Activated B cell treated with CpG ODN at 0.5 μM for 24 hours (primary cell): ENCODE results near the gene BICD1. TPM values are rescaled to one million over a fixed set of nuclear protein-coding genes. Genes with fewer than 3 reads are reported as not detected.
A peak's percentile ranks its signal among the peaks of the same experiment; 100 is the strongest.

ENCODE experiments used
- ATAC-seq: fragments of 200-7000 bp; cut with Tn5 transposase; one replicate; pipeline ENCODE4 v1.10.0; 2021; ENCODE audit warnings: low read depth, mild to moderate bottlenecking, moderate library complexity
- CTCF ChIA-PET: fragments of 350-600 bp; sonication (Branson Sonifier 250); formaldehyde crosslinking; loops from one replicate; lab custom pipeline; 2021; ENCODE audit warnings: antibody characterized with exemption; lab: Charles Lee
- POLR2A ChIA-PET: fragments of 350-600 bp; sonication (Branson Sonifier 250); formaldehyde crosslinking; loops from one replicate; lab custom pipeline; 2021; ENCODE audit warnings: antibody characterized with exemption; lab: Charles Lee
- DNase-seq: peaks from one replicate; pipeline ENCODE4 v3.0.0; 2022
- H3K27ac Mint-ChIP-seq: one replicate; pipeline ENCODE4 v1.8.0; 2020; ENCODE audit warnings: mixed read lengths
- H3K27me3 Mint-ChIP-seq: one replicate; pipeline ENCODE4 v1.8.0; 2021; ENCODE audit warnings: mixed read lengths
- H3K36me3 Mint-ChIP-seq: one replicate; pipeline ENCODE4 v1.8.0; 2021; ENCODE audit warnings: low read depth, mixed read lengths
- H3K4me1 Mint-ChIP-seq: one replicate; pipeline ENCODE4 v1.8.0; 2021; ENCODE audit warnings: mixed read lengths
- H3K4me3 Mint-ChIP-seq: one replicate; pipeline ENCODE4 v1.8.0; 2020; ENCODE audit warnings: mild to moderate bottlenecking, mixed read lengths
- H3K9me3 Mint-ChIP-seq: one replicate; pipeline ENCODE4 v1.8.0; 2020; ENCODE audit warnings: mixed read lengths
- intact Hi-C: fragments of 100-400 bp; cut with micrococcal nuclease; formaldehyde crosslinking; loops from one replicate; pipeline ENCODE4 v1.15.1; 2024
- total RNA-seq: library from RNA; stranded (reverse); gene quantifications from 2 replicates; pipeline ENCODE4 v1.2.3, GENCODE V29; 2022
- TF ChIP-seq, protein P1 (sequence below): fragments of 200-600 bp; IDR thresholded peaks from one replicate; pipeline ENCODE4 v1.8.0; 2022; ENCODE audit warnings: antibody characterized with exemption, mild to moderate bottlenecking

Gene BICD1
- total RNA-seq, 1 donor from 2014 or later: 67.6 TPM

- intact Hi-C loops: no loop called here
- Mint-ChIP-seq H3K27me3 (no peaks in the 10 kb centered on the region), H3K4me1 (peaks cover 36% of the 10 kb centered on the region), H3K4me3 (no peak overlapping the region), H3K9me3 (no peaks in the 10 kb centered on the region), H3K36me3 (peaks cover 8% of the 10 kb centered on the region), H3K27ac (peak overlapping the region; percentile 79)
- POLR2A ChIA-PET: interaction anchor here (0.5 to 2.0 kb wide), 6 partner anchors 25 to 589 kb away, joined by 3 to 6 read pairs (median 4); no protein-coding TSS in a partner anchor
- TF ChIP-seq, protein P1, sequence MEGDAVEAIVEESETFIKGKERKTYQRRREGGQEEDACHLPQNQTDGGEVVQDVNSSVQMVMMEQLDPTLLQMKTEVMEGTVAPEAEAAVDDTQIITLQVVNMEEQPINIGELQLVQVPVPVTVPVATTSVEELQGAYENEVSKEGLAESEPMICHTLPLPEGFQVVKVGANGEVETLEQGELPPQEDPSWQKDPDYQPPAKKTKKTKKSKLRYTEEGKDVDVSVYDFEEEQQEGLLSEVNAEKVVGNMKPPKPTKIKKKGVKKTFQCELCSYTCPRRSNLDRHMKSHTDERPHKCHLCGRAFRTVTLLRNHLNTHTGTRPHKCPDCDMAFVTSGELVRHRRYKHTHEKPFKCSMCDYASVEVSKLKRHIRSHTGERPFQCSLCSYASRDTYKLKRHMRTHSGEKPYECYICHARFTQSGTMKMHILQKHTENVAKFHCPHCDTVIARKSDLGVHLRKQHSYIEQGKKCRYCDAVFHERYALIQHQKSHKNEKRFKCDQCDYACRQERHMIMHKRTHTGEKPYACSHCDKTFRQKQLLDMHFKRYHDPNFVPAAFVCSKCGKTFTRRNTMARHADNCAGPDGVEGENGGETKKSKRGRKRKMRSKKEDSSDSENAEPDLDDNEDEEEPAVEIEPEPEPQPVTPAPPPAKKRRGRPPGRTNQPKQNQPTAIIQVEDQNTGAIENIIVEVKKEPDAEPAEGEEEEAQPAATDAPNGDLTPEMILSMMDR: no peak
- no peak for DNase-seq
- ATAC-seq: no peak
- CTCF ChIA-PET: interaction anchor here (0.6 to 1.2 kb wide), 4 partner anchors 10 to 238 kb away, joined by 3 to 5 read pairs (median 3); no protein-coding TSS in a partner anchor
Observed at GRCh38 chr12:32298917-32299316, 192.3 kb downstream of the BICD1 start.

- CTCF ChIA-PET: interaction anchor here (1.1 to 1.9 kb wide), 2 partner anchors 39 to 648 kb away, joined by 5 to 6 read pairs; no protein-coding TSS in a partner anchor
- H3K4me1 Mint-ChIP-seq: peaks cover 36% of the 10 kb centered on the region
- DNase-seq: no peak
- no peaks in the 10 kb centered on the region for H3K27me3 Mint-ChIP-seq
- POLR2A ChIA-PET: interaction anchor here (1.1 to 3.1 kb wide), 2 partner anchors 162 to 194 kb away, joined by 3 to 8 read pairs; partner anchors contain the start of gene BICD1
- H3K36me3 Mint-ChIP-seq: peaks cover 13% of the 10 kb centered on the region
- no peak for ATAC-seq
- peak overlapping the region; percentile 78 for H3K27ac Mint-ChIP-seq
- TF ChIP-seq, protein P1: no peak
- no peaks in the 10 kb centered on the region for H3K9me3 Mint-ChIP-seq
- intact Hi-C loops: loop anchor here (5.0 kb wide), 1 partner anchor 89 kb away; no protein-coding TSS in a partner anchor
- peak overlapping the region; percentile 54 for H3K4me3 Mint-ChIP-seq
Observed at GRCh38 chr12:32301216-32301615, 194.6 kb downstream of the BICD1 start.

GRCh38 chr12:32302218-32303173, 195.8 kb downstream of the BICD1 start:
- intact Hi-C loops: loop anchor here (1.0 to 5.0 kb wide), 10 partner anchors 29 to 900 kb away; partner anchors contain the start of genes BICD1 and RESF1
- H3K4me1 Mint-ChIP-seq: peaks cover 31% of the 10 kb centered on the region
- peak; percentile 99 for ATAC-seq
- H3K36me3 Mint-ChIP-seq: peaks cover 16% of the 10 kb centered on the region
- POLR2A ChIA-PET: interaction anchor here (0.7 to 3.1 kb wide), 2 partner anchors 166 to 195 kb away, joined by 6 to 8 read pairs; partner anchors contain the start of gene BICD1
- H3K4me3 Mint-ChIP-seq: peak overlapping the region; percentile 74
- H3K27me3 Mint-ChIP-seq: no peaks in the 10 kb centered on the region
- CTCF ChIA-PET: interaction anchor here (0.6 to 1.9 kb wide), 3 partner anchors 41 to 649 kb away, joined by 3 to 6 read pairs (median 5); no protein-coding TSS in a partner anchor
- peak overlapping the region; percentile 78 for H3K27ac Mint-ChIP-seq
- no peaks in the 10 kb centered on the region for H3K9me3 Mint-ChIP-seq
- TF ChIP-seq, protein P1: no peak
- peak; percentile 21 for DNase-seq

DNA sequence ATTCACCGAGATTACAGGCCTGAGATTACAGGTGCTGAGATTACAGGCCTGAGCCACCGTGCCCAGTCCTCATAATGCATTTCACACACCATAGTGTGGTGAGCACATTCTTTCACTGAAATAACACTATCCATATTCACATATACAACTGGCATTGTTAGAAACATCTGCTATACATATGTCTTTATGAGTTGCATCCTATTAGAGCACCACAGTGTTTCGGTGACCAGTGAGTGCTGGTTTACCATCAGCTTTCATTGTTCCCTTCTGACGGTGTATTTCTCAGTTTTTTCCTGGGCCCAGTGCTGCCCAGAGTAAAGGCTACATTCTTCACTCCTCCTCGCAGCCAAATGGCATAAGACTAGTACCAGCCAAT, 196.5 kb downstream of the BICD1 start:
- Mint-ChIP-seq H3K27me3 (no peaks in the 10 kb centered on the region), H3K27ac (no peak overlapping the region), H3K9me3 (no peaks in the 10 kb centered on the region), H3K4me1 (peaks cover 28% of the 10 kb centered on the region), H3K4me3 (no peak overlapping the region), H3K36me3 (peaks cover 19% of the 10 kb centered on the region)
- ChIA-PET CTCF (interaction anchor here (0.6 kb wide), 1 partner anchor 240 kb away, joined by 3 read pairs; no protein-coding TSS in a partner anchor), POLR2A (interaction anchor here (0.6 to 0.7 kb wide), 2 partner anchors 166 to 295 kb away, joined by 6 read pairs; no protein-coding TSS in a partner anchor)
- ATAC-seq: no peak
- no peak for DNase-seq
- TF ChIP-seq, protein P1: no peak
- intact Hi-C loops: loop anchor here (2.0 to 5.0 kb wide), 4 partner anchors 38 to 900 kb away; partner anchors contain the start of gene RESF1
